GM21423 (cell line): ENCODE results near the gene KLHL29.

Experiments
- ATAC-seq: cut with Tn5 transposase; IDR thresholded peaks from one replicate; pipeline ENCODE4 v1.9.1; 2021; ENCODE audit warnings: mild to moderate bottlenecking, moderate library complexity; ENCODE audit not compliant: unreplicated experiment

The KLHL29 gene

DNA sequence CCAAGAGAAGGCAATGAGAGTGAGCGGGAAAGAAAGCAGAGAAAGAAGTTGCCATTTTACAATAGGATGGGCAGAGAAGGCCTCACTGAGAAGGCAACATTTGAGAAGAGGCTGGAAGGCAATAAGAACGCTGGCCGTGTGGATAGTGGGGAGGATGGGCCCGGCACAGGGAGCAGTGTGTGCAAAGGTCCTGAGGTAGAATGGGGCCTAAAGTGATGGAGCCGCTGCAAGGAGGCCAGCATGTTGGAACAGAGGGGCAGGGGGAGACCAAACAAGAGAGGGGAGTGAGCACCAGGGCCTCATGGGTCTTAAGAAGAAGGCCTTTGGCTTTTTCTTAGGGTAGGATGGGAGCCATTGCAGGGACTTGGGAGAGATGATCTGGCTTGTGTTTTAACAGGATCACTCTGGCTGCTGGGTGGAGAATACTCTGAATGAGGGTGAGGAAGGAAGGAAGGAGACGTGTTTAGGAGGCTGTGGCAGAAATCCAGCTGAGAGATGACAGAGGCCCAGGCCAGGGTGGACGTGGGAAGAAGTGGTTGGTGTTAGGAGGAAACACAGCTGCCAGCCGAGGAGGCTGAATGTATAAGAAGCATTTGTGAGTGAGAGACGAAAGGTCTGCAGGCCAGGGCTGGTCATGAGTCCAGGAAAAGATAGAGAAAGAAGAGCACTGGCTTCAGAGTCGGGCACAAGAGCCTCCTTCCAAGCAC, 159.8 kb downstream of the KLHL29 start:
- no peak for ATAC-seq

DNA sequence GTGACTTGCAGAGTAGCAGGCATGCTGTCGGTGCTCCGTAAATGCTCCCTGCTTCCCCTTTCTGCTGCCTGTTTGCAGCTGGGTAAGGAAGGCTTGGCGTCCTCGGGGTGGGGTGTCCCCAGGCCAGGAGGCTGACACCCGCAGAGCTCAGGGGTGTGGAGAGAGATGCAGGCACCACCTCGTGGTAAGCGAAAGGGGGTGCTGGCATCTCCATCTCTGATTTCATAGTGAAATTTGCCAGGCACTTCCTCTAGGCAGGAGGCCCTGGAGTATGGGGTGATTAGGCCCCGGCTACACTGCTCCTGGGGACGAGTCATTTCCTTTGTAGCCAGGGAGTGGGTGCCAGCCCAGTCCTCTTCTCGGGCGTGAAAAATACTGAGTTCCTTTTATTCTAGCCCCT, 160.4 kb downstream of the KLHL29 start:
- ATAC-seq, result no peak

DNA sequence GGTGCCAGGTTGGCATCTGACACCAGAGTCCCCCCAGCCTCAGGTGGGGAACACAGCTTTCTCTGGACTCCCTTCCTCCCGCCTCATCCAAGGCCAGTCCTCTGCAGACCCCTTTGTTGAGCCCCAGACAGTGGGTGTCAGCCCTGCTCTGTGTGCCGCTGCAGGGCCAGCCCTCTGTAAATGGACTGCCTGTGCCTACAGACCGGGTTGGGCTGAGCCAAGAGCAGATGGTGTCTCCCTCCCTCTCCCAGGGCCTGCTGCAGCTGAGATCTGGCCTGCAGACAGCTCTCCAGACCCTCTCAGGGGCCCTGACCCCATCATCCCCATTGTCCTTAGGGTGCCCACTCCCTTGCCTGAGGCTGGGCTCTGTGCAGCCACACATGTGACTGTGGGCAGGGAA, 160.8 kb downstream of the KLHL29 start:
- ATAC-seq, result no peak

DNA sequence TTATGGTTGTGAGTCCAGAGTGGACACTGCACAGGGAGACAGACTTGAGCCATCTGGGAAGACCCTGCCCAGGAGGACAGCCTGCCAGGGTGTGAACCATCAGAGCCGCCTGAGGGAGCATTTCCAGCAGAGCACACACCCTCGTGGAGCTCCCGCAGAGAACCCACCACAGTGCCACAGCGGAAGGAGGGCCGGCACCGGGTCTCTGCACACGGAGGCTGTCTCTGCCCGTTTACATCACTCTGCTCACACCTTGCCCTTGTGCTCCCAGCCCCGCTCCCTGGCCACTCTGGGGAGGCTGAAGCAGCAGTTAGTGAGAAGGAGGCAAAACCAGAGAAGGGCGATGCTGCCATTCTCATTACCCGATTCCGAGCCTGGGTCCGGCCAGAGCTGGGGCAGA, 161.9 kb downstream of the KLHL29 start:
- ATAC-seq, result no peak

DNA sequence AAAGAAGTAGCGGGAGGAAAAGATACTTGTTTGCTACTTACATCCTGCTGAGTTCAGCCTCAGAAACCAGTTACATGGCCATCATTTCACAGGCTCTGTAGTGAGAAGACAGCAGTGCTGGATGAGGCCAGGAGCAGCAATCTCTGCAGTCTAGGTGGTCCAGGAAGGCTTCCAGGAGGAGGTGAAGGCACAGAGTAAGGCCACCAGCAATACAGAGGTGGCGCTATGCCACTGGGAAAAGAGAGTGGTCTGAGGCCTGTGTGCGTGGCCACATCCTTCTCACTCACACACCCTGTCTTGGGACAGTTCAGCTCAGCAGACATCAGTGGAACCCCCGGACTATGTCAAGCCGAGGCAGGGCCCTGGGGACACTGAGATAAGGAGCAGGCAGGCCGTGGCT, 162.7 kb downstream of the KLHL29 start:
- ATAC-seq, result no peak

DNA sequence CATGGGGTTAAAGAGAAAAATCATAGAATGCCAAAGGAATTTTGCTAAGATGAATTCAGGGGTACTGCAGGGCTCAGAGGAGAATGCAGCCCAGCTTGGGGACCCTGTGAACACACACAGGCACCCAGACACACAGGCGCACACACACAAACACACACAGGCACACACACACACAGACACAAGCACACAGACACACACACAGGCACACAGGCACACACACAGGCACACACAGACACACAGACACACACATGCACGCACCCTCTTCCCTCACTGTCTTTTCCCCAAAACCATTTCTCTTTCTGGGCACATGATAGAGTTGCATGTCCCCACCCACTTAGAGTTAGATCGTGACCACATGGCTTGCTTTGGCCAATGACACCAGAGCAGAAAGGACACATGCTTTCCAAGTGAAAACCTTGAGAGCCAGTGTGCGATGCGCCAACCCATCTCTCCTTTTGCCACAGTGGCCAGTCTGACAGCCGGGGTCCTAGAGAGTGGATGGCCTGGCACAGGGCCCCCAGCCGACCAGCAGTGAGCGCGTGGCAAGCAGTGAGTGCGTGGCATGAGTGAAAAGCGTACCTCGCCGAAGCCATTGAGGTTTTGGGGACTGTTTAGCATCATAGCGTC, 163.3 kb downstream of the KLHL29 start:
- no peak for ATAC-seq

DNA sequence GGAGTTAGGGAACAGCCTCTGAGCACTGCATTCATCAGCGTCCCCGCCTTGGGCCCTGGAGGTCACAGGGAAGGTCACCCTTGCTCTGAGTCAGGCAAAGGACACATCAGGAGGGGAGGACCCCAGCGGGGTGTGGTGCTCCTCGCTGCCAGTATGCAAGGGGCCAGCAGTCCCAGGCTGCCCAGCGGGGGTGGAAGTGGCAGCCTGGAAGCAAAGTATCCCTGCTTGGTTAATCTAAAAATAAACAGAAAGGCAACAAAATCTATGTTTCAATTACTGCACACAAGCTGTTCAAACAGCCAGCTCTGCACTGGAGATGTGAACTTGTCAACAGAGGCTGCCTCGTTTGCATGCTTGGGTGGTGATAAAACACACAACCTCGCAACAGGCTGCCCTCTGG, 164.1 kb downstream of the KLHL29 start:
- no peak for ATAC-seq

DNA sequence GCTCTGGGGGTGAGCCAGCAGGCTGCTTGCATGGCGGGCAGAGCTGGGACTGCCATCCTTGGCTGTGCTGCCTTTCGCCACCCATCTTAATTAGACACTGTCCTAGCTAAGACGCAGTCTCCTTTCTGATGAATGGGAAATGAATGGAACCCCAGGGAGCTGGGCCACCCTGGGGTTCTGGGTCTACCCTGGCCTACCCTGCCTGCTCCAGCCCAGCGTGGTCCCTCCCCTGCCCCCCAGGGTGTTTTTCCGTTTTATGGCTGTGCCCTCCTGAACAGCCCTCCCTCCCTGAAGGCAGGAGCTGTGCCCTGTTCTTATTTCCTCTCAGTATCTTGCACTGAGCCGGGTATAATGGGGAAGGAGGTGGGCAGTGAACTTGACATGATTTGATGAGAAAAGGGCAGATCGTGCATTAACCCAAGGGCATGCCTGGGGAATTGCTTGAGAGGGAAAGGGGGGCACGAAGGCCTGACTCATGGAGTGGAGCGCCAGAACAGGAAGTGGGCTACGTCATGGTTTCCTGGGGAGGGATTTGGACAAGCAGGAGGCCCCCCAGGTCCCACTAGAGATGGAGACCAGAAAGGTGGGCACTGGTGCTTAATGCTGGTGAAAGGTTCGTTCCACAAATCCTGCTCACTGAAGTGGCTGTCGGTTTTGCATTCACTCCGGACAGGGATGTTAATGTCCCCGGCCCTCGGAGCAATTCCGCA, 165.0 kb downstream of the KLHL29 start:
- ATAC-seq, result no peak

DNA sequence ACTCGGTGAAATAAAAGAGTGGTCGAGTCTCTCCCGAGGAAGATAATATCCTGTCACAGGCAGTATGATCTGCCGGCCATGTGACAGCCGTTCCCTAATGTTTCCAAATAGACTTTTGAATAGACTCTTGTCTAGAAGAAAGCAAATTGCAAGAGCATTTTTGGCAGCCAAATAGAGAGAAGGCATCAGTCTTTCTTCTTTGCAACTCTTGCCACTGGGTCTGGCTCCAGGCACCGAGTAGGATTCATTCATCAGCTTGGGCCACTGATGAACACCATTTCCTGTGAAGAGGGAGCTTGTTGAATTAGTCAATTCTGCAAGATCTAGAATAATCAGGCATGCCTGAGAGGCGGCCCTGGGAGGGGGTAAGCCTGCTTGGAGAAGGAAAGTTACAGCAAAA, 165.6 kb downstream of the KLHL29 start:
- no peak for ATAC-seq

DNA sequence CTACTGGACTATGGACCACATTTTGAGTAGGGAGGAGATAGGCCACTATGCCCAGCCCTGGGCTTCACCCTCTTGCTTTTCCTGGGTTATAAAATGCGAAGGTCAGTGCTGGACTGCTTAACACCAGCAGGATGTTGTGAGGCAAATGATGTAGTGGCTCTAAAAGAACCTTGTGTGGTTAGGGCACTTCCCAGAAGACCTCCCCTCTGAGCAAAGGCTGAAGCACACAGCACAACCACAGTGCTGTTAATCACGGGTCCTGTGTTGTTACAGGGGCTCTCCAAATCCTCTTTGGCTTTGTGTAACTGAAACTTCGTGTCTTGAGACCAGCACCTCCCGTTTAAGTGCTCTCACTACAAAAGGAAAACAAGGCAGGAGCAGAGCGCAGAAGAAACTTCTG, 166.9 kb downstream of the KLHL29 start:
- no peak for ATAC-seq

DNA sequence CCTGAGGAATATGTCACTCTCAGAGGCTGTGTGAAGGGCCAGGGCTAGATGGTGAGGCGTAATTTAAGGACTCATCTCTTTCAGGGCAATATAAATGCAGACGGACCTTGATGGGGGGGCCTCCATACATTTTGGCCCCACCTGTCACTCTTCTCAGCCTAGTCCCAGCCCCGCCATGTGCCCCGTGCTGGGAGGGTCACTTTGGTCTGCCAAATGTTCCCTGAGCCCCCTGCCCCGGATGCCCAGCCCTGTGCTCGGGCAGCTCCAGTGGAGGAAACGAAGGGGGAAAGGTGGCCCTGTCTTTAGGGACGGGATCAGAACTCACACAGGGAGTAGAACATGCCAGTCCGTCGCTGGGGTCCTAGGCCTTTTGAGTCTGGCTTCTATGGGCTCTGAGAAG, 168.6 kb downstream of the KLHL29 start:
- ATAC-seq, result no peak

DNA sequence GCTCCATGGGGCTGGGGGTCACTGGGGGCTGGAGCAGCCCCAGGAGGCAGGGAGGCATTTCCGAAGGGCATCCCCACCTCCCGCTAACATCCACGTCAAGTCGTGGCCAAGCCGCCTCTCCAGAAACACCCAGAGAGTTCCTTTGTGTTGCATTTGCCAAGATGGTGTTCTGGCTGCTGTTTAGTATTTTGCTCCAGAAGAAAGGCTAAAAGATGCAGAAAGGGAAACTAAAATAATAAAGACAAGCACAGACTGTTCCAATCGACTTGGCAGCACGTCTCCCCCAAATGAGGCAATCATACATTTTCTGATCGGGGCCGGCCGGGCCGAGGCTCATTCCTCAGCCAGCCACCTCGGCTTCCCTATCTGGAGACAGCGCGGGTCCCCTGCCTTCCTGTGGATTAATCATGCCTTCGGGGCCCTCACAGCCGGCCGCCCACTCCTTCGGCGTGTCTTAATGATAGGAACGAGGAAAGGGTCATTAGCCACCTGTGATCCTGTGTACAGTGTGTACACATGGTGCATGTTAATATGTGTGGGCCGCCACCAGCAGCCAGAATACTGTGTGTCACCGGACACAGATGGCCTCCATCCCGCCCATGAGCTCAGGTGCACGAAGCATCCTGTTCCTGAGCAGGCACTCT, 169.2 kb downstream of the KLHL29 start:
- ATAC-seq, result no peak

DNA sequence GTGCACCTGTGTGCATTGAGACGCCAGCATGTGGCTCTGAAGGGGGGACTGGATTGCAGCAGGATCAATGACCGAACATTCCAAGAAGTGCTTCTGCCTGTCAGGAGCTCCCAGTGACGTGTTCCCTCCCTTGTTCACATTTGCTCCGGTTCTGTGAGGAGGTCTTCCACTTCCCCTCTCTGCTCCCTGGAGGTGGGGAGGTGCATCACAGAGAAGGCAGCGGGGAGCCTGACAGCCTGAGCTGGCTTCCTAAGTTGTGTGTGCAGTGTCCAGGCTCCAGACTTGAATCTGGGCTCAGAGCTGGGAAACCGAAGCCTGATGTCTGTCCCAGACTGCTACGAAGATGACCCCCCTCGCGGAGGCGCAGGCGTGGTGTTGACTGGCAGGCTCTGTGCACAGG, 171.0 kb downstream of the KLHL29 start:
- no peak for ATAC-seq

DNA sequence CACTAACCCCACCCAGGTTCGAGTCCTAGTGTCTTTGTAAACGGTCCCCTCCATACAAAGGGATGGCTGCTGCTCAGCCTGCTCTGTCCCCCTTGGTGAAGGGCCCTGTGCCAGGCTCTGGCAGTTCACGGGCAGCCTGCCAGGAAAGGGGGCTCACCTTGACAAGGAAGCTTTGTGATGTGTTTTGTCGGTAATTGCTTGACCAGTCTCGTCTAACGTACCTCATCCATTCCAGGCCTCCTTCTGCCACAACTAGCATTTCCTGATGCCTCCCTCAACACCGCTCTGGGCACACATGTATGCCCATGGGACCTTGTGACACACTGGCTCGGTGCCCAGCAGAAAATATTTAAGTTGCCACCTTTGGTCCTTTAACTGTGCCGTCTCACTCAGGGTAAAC, 171.9 kb downstream of the KLHL29 start:
- ATAC-seq, result no peak

DNA sequence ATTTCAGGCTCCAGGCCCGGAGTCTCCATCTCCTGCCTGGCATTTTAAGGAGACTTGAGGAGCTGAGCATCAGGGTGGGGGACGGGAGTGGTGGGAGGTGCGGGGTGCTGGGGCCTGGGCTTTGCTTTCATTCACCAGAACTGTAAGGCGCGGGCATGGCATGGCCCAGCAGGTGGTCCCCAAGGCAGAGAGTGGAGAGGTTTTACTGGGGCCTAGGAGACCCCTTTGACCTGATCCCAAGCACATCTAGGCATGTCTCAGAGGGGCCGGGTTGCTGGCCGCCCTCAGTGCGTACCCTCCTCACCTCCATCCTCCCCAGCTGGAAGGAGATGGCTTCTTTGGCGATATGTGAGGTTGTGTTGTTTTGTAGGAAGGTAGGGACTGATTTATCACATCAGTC, 172.5 kb downstream of the KLHL29 start:
- no peak for ATAC-seq

DNA sequence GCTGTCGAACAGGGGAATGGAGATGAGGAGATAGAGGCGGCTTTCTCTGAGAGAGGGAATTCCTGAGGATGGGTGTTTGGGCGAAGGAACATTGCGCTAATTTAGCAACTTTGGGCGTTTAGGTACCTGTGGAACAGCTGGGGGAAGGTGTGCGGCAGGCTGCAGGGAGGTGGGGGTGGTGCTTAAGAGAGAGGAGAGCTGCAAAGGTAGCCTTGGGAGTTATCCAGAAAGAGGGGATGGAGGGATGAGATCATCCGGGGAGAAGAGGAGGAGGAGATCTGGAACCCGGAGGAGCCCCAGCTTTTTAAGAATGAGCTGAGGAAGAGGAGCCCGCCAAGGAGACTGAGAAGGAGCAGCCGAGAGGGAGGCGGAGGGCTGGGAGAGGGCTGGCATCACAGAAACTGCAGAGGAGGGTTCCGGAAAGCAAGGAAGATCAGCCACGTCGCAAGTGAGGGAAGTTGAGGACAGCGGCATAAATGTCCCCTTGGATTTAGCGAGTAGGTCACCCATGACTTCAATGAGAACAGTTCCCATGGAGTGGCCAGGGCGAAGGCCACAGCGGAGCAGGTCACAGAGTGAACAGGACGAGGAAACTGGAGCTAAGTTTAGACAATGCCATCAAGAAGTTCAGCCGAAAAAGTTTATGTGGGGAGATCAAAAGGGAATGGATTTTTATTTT, 174.7 kb downstream of the KLHL29 start:
- no peak for ATAC-seq

DNA sequence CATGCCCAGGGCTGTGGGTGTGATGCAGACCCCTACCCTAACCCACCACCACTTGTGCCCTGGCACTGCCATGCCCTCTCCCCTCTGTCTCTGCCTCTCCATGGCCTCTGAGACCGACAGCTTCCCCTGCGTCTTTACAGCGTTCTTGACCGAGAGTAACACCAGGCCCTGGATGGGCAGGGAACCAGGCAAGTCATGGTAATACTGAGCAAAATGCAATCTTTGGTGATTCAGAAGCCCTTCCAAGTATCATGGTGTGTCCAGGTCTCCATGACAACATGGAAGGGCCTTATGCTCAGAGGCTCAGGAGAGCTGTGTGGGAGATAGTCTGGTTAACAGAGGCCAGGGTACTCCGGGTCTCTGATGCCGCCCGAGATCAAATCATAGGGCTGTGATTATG, 176.1 kb downstream of the KLHL29 start:
- no peak for ATAC-seq

DNA sequence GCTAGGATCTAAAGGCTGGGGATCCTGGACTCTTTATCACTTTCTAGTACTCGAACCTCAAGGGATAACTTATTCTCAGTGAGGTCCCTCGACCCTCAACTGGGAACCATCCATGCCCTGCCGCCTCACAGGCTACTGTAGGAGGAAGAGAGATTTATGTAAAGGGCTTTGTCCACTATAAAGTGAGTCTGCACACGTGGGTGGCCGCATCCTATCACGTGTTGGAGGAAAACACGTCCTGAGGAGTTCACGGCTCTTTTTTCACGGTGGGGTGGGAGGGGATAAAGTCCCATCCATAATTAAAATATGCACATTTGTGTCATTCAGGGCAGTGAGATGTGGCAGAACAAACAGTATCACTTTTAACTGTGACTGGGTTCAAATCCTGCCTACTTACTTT, 176.6 kb downstream of the KLHL29 start:
- no peak for ATAC-seq

DNA sequence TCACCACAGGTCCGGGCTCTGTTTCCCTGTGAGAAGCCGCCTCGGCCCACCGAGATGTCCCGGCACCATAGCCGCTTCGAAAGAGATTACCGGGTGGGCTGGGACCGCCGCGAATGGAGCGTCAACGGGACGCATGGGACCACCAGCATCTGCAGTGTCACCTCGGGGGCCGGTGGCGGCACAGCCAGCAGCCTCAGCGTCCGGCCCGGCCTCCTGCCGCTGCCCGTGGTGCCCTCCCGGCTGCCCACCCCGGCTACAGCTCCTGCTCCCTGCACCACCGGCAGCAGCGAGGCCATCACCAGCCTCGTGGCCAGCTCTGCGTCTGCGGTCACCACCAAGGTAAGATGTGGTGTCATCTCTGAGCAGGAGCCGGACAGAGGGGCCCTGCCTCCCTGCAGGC, 177.2 kb downstream of the KLHL29 start:
- ATAC-seq, result no peak

DNA sequence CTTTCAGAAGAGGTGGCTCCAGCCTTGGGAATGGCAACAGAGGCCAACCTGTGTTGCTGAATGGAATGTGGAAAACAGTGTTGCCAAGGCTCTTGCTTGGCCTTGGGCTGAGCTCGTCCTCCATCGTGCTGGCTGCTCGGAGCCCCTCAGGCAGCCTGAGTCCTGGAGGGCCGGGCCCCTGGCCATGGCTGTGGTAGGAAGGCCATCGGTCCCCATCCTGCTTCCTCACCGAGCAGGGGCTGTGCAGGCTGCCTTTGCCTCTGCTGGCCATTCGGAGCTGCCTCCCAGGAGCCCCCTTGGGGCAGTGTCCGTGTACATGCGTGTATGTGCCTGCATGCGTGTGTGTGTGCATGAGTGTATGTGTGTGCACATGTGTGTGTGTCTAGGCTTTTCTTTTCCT, 178.2 kb downstream of the KLHL29 start:
- no peak for ATAC-seq
